Fibroblast of skin of right quadriceps (primary cell): ENCODE measurements around the gene PHF20.
A peak's percentile ranks its signal among the peaks of the same experiment; 100 is the strongest.
"Not testable (repeated sequence)": the region's sequence is repeated elsewhere in the genome, so short reads cannot be mapped to it uniquely, and the experiment has no call there.

Experiments
- DNase-seq: peaks from one replicate; pipeline ENCODE4 v3.0.0-alpha.2; 2013

PHF20 gene

DNA sequence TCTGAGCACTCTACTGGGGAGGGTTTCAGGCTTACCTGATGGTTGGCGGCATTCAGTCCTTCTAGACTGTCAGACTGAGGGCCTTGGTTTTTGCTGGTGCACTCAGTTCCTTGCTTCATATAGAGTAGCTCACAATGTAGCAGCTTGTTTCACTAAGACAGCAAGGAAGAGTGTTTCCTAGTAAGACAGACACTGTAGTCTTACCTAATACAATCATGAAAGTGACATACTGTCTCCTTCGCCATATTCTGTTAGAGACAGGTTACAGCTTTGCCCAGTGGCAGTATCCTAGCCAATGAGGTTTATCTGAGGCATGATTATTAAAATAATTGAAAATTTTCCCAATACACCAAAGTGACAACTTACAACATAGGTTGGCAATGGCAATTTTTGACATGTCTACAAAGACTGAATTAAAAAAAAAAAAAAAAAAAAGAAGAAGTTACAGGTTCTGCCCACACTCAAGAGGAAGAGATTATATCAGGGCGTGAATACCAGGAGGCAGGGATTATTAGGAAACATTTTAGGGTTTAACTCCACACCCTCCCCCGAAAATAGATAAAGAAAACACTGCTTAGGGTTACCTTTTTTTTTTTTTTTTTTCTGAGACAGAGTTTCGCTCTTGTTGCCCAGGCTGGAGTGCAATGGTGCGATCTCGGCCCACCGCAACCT, 115.7 kb downstream of the PHF20 start:
- no peak for DNase-seq

DNA sequence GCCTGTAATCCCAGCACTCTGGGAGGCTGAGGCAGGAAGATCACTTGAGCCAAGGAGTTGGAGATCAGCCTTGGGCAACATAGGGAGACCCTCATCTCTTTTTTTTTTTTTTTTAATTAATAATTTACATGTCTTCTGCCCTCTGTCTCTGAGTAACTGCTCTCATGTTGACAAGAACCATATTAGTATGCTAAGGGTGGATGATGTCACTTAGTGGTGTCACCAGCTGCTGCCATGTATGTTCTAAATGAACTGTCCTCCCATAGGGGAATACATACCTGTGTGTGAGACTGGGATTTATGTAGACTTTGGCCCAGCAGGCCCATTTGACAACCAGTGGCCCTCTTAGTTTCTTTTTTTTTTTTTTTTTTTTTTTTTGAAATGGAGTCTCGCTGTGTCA, 116.8 kb downstream of the PHF20 start:
- DNase-seq, result no peak

DNA sequence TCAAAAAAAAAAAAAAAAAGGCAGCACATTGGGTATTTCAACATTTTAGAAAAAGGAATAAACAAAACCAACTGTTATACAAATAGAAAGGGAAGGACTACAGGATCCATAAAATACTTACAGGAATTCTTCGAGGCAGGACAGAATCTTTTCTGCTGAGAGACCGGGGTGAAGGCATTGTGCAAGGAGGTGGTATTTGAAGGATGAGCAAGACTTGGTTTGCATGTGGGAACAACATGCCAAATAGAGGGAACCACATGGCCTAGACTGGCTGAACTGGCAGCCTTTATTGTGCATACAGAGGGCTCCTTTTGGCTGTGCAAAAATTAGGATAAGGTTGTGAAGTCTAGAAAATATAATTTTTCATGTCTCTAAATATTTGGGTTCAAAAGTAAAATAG, 119.6 kb downstream of the PHF20 start:
- DNase-seq, result peak; percentile 63

DNA sequence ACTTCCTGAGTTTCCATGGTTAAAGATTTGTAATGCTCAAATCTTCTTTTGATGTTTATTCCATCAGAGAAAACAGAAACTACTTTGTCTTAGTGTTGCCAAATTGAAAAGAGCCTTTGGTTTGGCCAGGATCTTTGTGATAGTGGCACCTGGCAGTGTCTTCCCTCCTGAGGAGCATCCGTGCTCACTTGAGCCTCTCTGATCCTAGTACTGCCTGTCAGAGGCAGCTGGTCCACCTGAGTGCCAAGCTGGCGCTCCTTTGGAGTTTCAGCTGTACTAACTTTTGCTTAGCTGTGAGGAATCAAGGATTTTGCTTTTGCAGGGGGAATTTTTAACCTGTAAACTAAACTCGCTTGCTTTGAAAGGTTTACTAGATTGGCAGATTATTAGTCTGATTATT, 121.1 kb downstream of the PHF20 start:
- no peak for DNase-seq

DNA sequence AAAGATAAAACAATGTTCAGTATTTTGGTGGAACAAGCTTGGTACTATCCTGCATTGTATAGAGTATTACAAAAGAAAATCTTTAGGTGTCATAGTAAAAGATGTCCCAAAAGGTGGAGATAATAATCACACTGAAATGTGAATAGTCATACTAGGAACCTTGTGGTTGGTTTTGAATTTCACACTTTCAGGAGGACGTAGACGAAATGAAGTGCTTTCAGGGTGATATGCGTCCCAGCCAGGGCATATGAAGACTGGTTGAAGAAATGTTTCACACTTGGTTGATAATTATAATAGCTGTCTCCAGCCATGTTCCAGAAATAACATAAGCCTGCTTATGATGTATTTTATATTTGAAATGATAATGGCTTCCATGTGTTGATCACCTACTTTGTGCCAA, 122.1 kb downstream of the PHF20 start:
- DNase-seq, result no peak

DNA sequence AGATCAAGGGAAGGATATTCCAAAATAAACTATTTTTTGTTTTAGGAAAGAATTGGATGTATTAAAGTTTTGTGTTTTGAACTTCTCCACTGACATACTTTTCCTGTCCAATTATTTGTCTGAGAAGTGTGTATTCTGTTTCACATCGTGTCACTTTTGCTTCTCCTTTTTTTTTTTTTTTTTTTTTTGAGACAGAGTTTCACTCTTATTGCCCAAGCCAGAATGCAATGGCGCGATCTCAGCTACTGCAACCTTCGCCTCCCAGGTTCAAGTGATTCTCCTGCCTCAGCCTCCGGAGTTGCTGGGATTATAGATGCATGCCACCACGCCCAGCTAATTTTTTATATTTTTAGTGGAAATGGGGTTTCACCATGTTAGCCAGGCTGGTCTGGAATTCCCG, 123.7 kb downstream of the PHF20 start:
- DNase-seq, result not testable (repeated sequence)

DNA sequence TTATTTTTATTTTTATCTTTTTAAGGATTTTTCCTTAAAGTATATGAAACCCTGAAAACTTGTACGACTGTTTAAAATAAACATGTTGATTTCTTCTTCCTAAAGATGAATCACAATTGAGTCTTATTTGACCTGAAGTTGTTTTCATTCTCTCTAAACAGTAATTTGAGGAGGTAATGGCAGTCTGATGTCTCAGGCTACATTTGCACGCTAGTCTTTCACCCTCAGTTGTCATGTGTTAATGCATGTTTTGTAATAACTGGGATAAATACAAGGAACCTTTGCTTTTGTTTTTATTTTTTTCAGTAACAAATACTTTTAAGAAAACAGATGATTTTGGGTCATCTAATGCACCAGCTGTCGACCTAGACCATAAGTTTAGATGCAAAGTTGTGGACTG, 127.2 kb downstream of the PHF20 start:
- no peak for DNase-seq

DNA sequence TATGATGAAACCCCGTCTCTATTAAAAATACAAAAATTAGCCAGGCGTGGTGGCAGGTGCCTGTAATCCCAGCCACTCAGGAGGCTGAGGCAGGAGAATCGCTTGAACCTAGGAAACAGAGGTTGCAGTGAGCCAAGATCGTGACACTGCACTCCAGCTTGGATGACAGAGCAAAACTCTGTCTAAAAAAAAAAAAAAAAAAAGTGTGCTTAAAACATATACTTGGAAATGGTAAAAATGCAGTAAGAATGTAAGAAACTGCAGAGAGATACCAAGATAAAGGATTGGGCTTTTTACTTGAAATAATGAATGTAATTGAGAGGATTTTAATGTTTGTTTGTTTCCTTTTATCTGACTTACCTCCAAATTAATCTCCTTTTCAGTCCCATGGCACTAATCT, 129.4 kb downstream of the PHF20 start:
- DNase-seq, result not testable (repeated sequence)

DNA sequence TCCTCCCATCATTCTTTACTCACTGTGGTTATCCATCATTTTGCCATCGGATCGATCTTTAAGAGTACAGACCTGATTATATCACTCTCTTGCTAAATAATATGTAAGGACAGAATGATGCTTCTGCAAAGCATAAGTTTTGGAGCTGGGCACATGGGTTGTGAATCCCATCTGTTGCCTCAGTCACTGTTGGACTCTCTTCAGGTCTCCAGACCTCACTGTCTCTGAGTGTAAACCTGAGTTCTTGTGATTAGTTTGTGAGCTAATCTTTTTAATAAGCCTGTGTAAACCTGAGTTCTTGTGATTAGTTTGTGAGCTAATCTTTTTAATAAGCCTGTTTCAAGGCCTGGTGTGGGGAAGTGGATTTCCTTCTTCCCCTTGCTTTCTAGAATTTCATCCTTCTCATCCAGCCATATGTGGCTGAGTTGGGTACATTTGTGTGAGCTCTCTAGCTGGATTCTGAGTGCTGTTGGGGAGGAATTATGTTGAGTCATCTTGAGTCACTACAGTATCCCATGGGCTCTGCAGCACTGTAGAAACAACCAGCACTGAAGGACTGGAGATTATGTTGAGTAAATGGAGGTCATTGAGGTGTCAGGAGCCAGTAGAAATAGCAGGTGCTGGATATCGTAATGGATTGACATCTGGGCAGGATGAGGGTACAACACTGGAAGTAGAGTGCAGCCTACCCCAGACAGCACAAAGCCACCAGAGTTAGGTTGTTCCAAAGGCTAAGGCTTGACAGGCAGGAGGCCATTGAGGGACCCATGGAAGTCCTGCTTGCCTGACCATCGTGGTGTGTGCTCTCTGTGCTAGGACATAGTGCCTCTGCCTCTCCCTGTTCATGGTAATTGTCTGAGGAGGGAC, 130.1 kb downstream of the PHF20 start:
- DNase-seq, result peak; percentile 88

DNA sequence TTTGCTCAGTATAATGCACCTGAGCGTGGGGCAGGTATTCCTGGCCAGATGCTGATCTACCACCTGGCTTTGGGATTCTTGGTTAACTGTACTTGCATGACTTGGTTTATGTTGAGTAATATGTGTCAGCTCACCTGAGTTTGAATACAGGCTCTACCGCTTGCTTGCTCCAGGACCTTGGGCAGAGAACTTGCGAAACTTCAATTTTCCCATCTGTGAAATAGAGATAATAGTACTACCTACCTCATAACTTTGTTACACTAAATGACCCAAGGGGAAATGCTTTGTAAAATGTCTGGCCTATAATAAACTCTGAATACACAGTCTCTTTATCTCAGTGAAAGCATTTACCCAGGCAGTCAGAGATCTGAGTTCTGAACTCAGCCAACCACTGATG, 130.7 kb downstream of the PHF20 start:
- no peak for DNase-seq

DNA sequence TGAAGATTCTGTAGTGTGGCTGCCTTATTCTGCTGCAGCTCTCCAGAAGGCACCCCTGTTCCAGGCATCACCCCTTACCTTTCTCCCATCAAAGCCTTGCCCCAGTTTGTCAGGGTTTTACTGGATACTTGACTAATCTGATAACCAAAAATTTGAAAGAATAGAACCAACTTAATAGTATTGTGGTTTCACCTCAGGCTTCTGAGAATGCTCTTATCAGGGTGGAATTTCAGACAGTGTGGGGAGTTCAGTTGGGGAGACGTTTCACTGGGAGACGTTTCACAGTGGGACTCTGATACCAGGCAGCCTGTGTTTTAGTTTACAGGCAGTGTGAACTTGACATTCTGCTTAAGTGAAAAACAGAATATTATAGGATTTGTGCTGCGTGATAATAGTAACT, 132.0 kb downstream of the PHF20 start:
- no peak for DNase-seq

DNA sequence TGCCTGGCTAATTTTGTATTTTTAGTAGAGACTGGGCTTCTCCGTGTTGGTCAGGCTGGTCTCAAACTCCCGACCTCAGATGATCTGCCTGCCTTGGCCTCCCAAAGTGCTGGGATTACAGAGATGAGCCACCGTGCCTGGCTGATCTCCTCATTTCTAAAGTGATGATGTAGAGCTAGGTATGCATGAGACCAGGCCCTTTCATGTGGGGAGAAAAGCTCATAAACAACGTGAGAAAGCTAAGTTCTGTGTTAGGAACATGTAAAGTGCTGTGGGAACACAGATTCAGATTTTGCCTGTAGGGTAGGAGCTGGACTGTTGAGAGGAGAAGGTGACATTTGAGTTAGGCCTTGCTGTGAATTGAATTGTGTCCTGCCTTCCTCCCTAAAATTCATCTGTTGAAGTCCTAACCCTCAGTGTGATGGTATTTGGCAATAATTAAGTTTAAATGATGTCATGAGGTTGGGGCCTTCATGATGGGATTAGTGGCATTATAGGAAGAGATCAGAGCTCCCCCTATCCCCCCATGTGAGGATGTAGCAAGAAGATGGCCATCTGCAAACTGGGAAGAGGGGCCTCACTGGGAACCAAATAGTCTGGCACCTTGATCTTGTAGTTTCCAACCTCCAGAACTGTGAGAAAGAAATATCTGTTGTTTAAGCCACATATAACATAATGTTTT, 133.3 kb downstream of the PHF20 start:
- DNase-seq, result no peak

DNA sequence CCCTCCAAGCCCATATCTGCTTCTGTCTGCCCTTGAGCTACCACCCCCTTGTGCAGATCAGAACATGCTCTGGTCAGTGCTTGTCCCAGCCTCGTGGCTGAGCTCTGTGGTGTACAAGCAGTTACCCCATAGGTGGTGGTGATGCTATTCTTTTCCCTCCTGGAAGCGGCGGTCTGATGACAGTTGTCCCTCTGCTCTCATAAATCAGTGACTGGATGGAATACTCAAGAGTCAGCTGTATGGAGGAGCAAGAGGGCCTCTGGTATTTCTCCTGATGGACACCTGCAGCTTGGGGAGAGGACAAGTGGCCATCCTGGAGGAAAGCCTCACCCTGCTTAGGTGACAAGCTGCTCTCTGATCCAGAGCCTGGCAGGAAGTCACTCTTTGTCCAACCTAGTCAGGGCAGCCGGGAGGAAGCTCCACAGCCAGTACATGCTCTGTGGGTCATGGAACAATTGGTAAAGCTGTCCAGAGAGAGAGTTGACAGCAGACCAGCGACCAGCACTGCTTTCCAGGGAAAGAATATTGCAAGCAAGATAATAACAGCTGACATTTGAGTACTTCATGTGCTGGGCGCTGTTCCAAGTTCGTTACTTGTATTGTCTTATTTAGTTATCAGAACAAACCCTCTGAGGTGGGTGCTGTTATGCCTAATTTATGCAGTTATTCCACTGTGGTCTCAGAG, 135.3 kb downstream of the PHF20 start:
- no peak for DNase-seq

DNA sequence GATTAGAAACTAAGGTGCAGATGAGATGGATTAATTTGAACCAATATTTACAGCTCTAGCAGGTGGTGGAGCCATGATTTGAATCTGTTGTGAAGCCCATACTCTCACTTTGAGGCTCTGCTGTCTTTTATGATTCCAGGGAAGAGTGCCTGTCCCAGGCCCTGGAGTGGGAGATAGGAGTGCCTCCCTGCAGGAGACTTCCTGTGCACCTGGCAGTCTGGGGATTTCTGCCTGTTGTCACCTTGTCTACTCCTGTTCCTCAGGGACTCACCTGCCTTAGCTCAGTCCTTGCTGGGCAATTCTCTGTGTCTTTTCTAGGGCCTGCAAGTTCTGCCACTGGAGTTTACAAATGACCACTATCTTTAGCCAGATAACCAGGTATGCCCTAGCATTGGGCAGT, 136.2 kb downstream of the PHF20 start:
- no peak for DNase-seq

DNA sequence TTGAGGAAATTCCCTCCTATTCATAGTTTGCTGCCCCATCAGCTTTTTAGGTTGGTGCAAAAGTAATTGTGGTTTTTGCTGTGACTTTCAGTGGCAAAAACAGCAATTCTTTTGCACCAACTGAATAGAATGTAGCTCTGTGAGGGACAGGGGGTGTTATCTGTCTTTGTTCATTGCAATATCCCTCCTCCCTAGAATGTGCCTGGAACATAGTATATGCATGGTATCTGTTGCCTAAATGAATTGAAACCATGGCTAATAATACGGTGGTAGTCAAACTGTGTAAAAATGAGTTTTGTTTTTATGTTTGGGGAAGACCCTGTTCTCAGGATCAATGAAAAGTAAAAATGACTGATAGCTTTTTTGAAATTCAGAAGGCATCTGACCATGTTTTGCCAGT, 137.4 kb downstream of the PHF20 start:
- DNase-seq, result no peak

DNA sequence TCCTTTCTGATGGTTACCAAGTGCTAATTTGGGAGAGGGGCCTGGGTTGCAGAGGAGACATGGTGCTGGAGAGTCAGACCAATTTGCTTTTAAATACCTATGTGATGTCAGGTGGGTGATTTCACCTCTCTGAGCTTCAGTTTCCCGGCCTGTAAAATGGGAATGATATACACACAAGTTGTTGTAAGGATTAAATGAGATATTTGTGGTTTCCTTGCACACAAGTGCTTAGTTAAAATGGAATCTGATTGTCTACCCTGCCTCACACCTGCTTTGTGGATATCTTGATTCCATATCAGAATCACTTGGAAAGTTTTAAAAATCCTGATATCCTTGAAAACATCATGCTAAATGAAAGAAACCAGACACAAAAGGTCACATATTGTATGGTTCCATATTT, 138.0 kb downstream of the PHF20 start:
- no peak for DNase-seq

DNA sequence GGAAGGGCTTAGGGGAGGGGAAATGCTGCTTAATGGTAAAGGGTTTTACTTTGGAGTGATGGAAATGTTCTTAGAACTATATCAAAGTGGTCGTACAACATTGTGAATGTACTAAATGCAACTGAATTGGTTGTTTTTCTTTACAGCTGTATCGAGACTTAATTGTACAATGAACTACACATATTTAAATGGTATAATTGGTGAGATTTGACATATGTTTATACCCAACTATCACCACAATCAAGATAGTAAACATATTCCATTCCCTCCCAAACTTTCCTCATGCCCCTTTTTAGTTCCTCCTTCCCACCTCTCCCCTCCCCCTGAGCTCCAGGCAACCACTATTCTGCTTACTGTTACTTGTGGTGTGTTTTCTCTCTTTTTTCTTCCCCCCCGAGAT, 138.4 kb downstream of the PHF20 start:
- no peak for DNase-seq

DNA sequence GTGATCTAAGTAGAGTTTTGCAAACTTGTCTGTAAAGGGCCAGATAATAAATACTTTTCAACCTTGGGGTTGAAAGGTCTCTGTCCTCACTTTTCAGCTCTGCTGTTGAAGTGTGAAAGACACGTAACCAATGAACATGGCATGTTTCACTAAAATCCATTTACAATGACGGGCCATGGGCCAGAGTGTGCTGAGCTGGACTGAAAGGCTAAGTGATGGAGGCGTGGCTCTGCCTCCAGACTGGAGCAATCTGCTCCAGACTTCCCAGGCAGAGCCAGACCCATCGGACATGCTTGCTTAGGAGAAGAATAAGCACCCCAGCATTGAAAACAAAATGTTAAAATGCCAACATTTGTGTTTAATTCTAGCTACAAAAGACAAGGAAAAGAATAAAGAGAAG, 141.1 kb downstream of the PHF20 start:
- DNase-seq, result no peak

DNA sequence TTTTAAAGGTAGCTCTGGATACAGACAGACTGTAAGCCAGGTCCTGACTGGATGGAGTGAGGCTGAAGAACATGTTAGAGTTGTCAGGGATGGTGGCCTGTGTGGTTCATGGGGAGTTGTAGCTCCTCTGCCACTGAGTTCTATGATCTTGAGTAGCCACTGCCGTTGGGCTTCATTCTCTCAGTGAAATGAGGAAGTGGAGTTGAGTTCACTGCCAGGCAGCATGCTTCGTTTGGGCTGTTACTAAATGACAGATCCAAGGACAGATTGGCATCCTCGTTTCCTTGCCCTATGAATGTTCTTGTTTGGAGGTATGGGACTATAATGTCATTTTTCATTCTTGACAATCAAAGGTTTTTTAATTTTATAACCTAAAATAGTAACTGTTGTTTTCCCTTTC, 145.3 kb downstream of the PHF20 start:
- no peak for DNase-seq

DNA sequence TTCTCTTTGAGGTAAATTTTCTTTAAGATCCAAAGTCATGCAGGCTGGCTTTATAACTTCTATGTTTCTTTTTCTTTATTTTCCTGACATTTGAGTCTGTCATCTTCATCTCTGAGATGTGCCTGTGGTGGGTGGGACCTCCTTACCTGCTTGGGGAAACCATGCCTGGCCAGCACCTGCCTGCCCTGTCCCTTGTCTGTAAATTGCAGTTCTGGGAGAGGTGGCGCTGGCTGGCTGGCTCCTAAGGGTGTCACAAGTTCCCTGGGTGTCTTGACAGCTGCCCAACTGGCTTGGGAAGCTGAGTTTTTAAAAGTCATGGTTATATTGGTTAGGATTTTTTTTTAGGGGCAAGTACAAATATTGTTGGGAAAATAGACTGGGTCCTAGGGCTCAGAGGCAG, 146.2 kb downstream of the PHF20 start:
- no peak for DNase-seq

DNA sequence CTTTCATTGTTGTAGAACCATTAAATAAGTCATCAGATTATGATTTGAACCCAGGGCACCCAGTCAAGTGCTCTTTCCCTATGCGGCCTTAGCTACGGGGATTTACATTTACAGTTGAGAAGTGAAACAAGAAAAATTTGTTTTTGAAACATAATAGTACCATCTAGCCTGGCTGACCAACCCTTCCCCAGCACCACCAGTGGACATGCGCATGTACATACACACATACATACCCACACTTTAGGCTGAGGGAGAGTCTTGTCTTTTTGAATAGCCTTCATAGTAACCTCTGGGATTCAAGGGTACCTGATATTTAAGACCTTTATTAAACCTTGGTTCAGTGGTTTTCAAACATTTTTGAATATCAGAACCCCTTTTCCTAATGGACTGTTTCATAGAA, 148.7 kb downstream of the PHF20 start:
- no peak for DNase-seq

DNA sequence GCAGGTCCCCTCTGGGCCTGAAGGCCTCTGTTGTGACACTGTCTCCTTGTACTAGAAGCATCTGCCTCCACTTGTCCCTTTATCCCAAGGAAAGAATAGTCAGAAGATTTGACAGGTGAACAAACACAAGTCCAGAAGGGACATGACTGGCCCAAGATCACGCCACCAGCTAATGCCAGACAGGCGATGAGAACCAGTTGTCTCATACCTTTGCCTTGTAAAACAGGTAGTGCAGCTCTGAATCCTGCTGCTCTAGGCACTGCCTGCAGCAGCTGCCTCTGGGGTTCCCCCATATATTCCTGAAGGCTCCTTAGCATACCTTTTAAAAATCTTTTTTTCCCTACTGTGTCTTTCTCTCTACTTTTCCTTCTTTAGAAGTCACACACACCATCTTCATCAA, 157.5 kb downstream of the PHF20 start:
- DNase-seq, result no peak

DNA sequence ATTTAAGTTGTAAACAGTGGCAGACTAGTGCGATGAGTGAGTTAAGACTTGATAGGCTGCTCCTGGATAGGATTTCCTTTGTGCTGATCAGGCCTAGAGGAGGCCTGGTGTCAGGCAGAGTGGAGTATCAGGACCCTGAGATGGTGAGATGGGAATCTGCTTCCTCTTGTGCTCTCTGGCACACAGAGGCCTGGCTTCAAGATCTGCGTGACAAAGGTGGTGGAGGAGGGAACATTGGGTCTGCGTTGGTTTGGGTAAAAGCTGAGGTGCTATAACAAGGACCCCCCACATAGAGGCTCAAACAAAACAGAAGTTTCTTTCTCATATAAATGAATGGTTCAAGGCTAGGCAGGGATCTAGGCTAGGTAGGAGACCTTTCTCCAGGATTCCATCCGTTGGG, 162.2 kb downstream of the PHF20 start:
- DNase-seq, result no peak

DNA sequence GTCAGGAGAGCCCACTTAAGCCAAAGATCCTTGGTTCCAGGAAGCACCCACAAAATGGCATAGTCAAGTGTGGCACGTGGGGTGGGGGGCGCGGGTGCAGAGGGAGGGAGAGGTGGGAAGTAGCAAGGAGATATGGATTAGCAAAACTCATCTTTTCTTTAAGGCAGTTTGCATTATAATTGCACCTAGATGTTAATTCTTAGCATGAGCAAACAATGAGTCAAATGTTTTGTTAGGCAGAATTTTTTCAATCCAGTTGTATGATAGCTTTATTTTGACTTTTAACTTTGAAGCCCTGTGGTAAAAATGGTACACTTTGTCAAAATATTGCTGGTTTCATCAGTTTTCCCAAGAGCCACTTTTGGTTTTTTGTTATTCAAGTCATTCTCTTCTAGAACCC, 167.4 kb downstream of the PHF20 start:
- DNase-seq, result no peak
